ENCODE measurements around the gene FCN1. TPM values are rescaled to one million over a fixed set of nuclear protein-coding genes. Genes with fewer than 3 reads are reported as not detected.
"Not testable (repeated sequence)": the region's sequence is repeated elsewhere in the genome, so short reads cannot be mapped to it uniquely, and the experiment has no call there.

FCN1 gene
- total and polyA plus RNA-seq, 10 of the 15 experiments (the other 5 are each of a cell fraction or from before 2014, with no cell fraction given): 0.08 TPM; not detected in 9

GRCh38 chr9:134858051-134858841 is 59.5 kb downstream of the FCN1 start (continued):
- no peak for TF ChIP-seq ZNF24 (IDR thresholded peaks at IDR 0.05)
- no peak for TF ChIP-seq RAD51 (IDR thresholded peaks at IDR 0.05)
- TF ChIP-seq ATF7 (IDR thresholded peaks at IDR 0.05; ENCODE audit: low read depth): peak; percentile 79
- peak; percentile 69 for TF ChIP-seq CBFB (IDR thresholded peaks at IDR 0.05; ENCODE audit: low read depth)

- H3K9me3 ChIP-seq (replicated peaks; ENCODE audit: control insufficient read depth, insufficient read depth, low read length); in situ Hi-C loops (cut with MboI); H3K9ac ChIP-seq (ENCODE audit: control insufficient read depth, insufficient read depth, low read length); H2AFZ ChIP-seq (ENCODE audit: control insufficient read depth, low read depth, low read length); ATAC-seq; H3K79me2 ChIP-seq (ENCODE audit: control insufficient read depth, insufficient read depth, low read length); H4K20me1 ChIP-seq (ENCODE audit: control insufficient read depth, insufficient read depth); H3K4me2 ChIP-seq (ENCODE audit: control insufficient read depth, insufficient read depth); H3K27me3 ChIP-seq (replicated peaks in 1 of 2; ENCODE audit: control insufficient read depth in 2 of 2, insufficient read depth in 2 of 2, low read length in 1 of 2); FAIRE-seq; DNase-seq (ENCODE audit: low read depth, low spot score); H3K36me3 ChIP-seq (ENCODE audit: control insufficient read depth in 2 of 2, insufficient read depth in 2 of 2, low read length in 1 of 2); H3K4me3 ChIP-seq; POLR2A ChIA-PET; BruUV-seq (replicated peaks): not testable (repeated sequence)
- RAD21 ChIA-PET (ENCODE audit: unreplicated experiment): interaction anchor here (0.7 to 1.8 kb wide), 5 partner anchors 72 to 158 kb away, joined by 3 to 6 read pairs (median 5); no protein-coding TSS in a partner anchor
- TF ChIP-seq PML (IDR thresholded peaks at IDR 0.05; ENCODE audit: low read length): 0 out of 2 replicates have a peak, but pooled peaks have one; percentile 4
- Histone ChIP-seq H3K27ac (ENCODE audit: control insufficient read depth, insufficient read depth) (peak overlapping the region; percentile 94), H3K4me1 (ENCODE audit: control insufficient read depth, insufficient read depth, low read length) (peaks cover 22% of the 10 kb centered on the region)
- CTCF ChIA-PET: interaction anchor here (0.7 to 2.3 kb wide), 6 partner anchors 75 to 168 kb away, joined by 3 to 18 read pairs (median 4); no protein-coding TSS in a partner anchor
- SMC1A ChIA-PET (ENCODE audit: uncharacterized antibody, unreplicated experiment): interaction anchor here (1.2 to 2.4 kb wide), 4 partner anchors 11 to 79 kb away, joined by 4 to 15 read pairs (median 6); no protein-coding TSS in a partner anchor
- intact Hi-C loops (cut with micrococcal nuclease; ENCODE audit: unreplicated experiment): loop anchor here (5.0 kb wide), 1 partner anchor 130 kb away; no protein-coding TSS in a partner anchor
- 68% methylated on average over 2 of the region's 2 CpGs for WGBS (ENCODE audit: insufficient coverage, insufficient replicate concordance, low lambda C conversion rate, missing lambda C conversion rate)
These were observed 60.3 kb downstream of the FCN1 start for GRCh38 chr9:134857451-134857850.

All from GM12878 (cell line).